GM18511 (cell line): ENCODE measurements around the gene PRKCH.

ENCODE experiments used
- ATAC-seq: cut with Tn5 transposase; IDR thresholded peaks from one replicate; pipeline ENCODE4 v1.9.1; 2021; ENCODE audit warnings: mild to moderate bottlenecking, moderate library complexity; ENCODE audit not compliant: unreplicated experiment

Gene PRKCH

GRCh38 chr14:61418746-61419145 lies 97.4 kb downstream of the PRKCH start:
- ATAC-seq = no peak

- ATAC-seq = no peak
Observed at GRCh38 chr14:61419201-61419600, 97.8 kb downstream of the PRKCH start.

GRCh38 chr14:61420326-61420725 lies 98.9 kb downstream of the PRKCH start:
- no peak for ATAC-seq

- ATAC-seq = no peak
Observed at GRCh38 chr14:61421212-61421923, 100.0 kb downstream of the PRKCH start.

- ATAC-seq = no peak
Observed at GRCh38 chr14:61426048-61426447, 104.7 kb downstream of the PRKCH start.

GRCh38 chr14:61428261-61428660 lies 106.9 kb downstream of the PRKCH start:
- ATAC-seq = no peak

GRCh38 chr14:61429316-61429715 lies 107.9 kb downstream of the PRKCH start:
- ATAC-seq = no peak

GRCh38 chr14:61430066-61430757 lies 108.8 kb downstream of the PRKCH start:
- no peak for ATAC-seq

- ATAC-seq = no peak
Observed at GRCh38 chr14:61433169-61433568, 111.8 kb downstream of the PRKCH start.

- no peak for ATAC-seq
Observed at GRCh38 chr14:61433828-61434227, 112.4 kb downstream of the PRKCH start.

GRCh38 chr14:61434311-61434710 lies 112.9 kb downstream of the PRKCH start:
- no peak for ATAC-seq

- no peak for ATAC-seq
Observed at GRCh38 chr14:61435563-61436337, 114.4 kb downstream of the PRKCH start.

- ATAC-seq = no peak
Observed at GRCh38 chr14:61437381-61437780, 116.0 kb downstream of the PRKCH start.

GRCh38 chr14:61438036-61438435 lies 116.7 kb downstream of the PRKCH start:
- no peak for ATAC-seq

GRCh38 chr14:61438497-61438859 lies 117.1 kb downstream of the PRKCH start:
- ATAC-seq = peak; percentile 59

- peak; percentile 60 for ATAC-seq
Observed at GRCh38 chr14:61438860-61439765, 117.7 kb downstream of the PRKCH start.

GRCh38 chr14:61439779-61440418 lies 118.5 kb downstream of the PRKCH start:
- ATAC-seq = no peak

- ATAC-seq = no peak
Observed at GRCh38 chr14:61443481-61443880, 122.1 kb downstream of the PRKCH start.

GRCh38 chr14:61444215-61444768 lies 122.9 kb downstream of the PRKCH start:
- ATAC-seq = peak; percentile 90

- ATAC-seq = no peak
Observed at GRCh38 chr14:61451491-61451890, 130.1 kb downstream of the PRKCH start.
